H1 (cell line): ENCODE data around the gene LPP. TPM values are rescaled to one million over a fixed set of nuclear protein-coding genes. Genes with fewer than 3 reads are reported as not detected.

Experiments
- ATF2 ChIP-seq: IDR thresholded peaks from 2 replicates; pipeline ENCODE4 v1.6.1; 2012; ENCODE audit warnings: low read length, inconsistent platforms
- KDM5A ChIP-seq: fragments of 200-600 bp; IDR thresholded peaks from 2 replicates; pipeline ENCODE4 v1.7.1; 2012; ENCODE audit warnings: mild to moderate bottlenecking, low read length, inconsistent platforms, mixed read lengths
- POU5F1 ChIP-seq: IDR thresholded peaks from 2 replicates; pipeline ENCODE4 v1.6.1; 2011; ENCODE audit warnings: low read depth, mild to moderate bottlenecking, low read length, moderate library complexity
- RNF2 ChIP-seq: fragments of 200-900, 300-1000 bp; sonication (generic); IDR thresholded peaks from 2 replicates; pipeline ENCODE4 v1.7.1; 2016; ENCODE audit warnings: borderline replicate concordance, low read depth, mild to moderate bottlenecking, antibody characterized with exemption, low read length; ENCODE audit not compliant: poor library complexity, severe bottlenecking; ENCODE audit errors: missing control alignments
- RXRA ChIP-seq: IDR thresholded peaks from 2 replicates; pipeline ENCODE4 v1.6.1; 2011; ENCODE audit warnings: low read depth, mild to moderate bottlenecking, low read length, moderate library complexity; ENCODE audit not compliant: insufficient read depth
- SAP30 ChIP-seq: fragments of 300-600 bp; sonication (generic); IDR thresholded peaks from 2 replicates; pipeline ENCODE4 v1.7.1; 2012; ENCODE audit warnings: low read length, moderate library complexity, mild to moderate bottlenecking, inconsistent platforms; ENCODE audit not compliant: insufficient read depth, insufficient replicate concordance
- polyA plus RNA-seq, 7 experiments: library from polyadenylated mRNA; depleted of rRNA in 3 of 7; stranded (reverse) in 5 of 7; unstranded in 2 of 7; fragments of >200 nt in 5 of 7; fragments of 200-250 nt in 2 of 7; gene quantifications; 1 replicate in 5 of 7; 2 replicates in 1 of 7; 4 replicates in 1 of 7; pipeline versions ENCODE4 v1.2.1 to v1.2.3, GENCODE V29; 2011 to 2013; ENCODE audit warnings: missing spikeins in 2 of 7, mixed read lengths in 2 of 7
- total RNA-seq: library from RNA; stranded (reverse); fragmentation: NEBNext Ultra II Directional; extraction: Animal tissue kit (Norgen Biotek cat#: 25700); gene quantifications from 2 replicates; pipeline ENCODE4 v1.2.1, GENCODE V29; 2021
- TF ChIP-seq, protein P1 (sequence below): IDR thresholded peaks from 2 replicates; pipeline ENCODE4 v1.6.1; 2011; ENCODE audit warnings: low read length, improper control_type of control experiment

Gene LPP
- total and polyA plus RNA-seq, 2 of the 8 experiments (the other 6 are each of a cell fraction or from before 2014, with no cell fraction given) = 10.0 to 53.3 TPM

DNA sequence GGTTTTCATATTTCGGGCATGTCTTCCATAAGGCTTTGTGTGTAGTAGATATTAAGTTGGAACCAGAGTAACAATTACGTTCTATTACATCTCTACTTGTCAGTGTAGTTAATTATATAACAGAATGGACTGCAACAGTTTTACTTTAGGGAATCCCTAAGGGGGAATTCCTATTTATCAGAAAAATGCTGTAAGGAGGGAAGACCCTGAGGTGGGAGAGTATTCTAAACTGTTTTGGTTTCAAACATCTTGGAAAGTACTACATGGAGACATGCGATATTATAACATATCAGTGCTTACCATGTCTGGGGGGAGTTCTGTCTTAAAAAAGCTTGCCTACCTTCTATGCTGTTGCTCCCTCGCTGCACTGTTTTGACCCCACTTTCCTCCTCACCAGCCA, 238.1 kb downstream of the LPP start (continued):
- no peak for TF ChIP-seq ATF2
- TF ChIP-seq POU5F1 = no peak
- no peak for TF ChIP-seq RNF2
- TF ChIP-seq, protein P1, sequence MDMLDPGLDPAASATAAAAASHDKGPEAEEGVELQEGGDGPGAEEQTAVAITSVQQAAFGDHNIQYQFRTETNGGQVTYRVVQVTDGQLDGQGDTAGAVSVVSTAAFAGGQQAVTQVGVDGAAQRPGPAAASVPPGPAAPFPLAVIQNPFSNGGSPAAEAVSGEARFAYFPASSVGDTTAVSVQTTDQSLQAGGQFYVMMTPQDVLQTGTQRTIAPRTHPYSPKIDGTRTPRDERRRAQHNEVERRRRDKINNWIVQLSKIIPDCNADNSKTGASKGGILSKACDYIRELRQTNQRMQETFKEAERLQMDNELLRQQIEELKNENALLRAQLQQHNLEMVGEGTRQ = no peak
- no peak for TF ChIP-seq KDM5A
- no peak for TF ChIP-seq SAP30
- no peak for TF ChIP-seq RXRA
